ENCODE measurements around the gene ZNF200.
A peak's percentile ranks its signal among the peaks of the same experiment; 100 is the strongest.

Gene ZNF200

DNA sequence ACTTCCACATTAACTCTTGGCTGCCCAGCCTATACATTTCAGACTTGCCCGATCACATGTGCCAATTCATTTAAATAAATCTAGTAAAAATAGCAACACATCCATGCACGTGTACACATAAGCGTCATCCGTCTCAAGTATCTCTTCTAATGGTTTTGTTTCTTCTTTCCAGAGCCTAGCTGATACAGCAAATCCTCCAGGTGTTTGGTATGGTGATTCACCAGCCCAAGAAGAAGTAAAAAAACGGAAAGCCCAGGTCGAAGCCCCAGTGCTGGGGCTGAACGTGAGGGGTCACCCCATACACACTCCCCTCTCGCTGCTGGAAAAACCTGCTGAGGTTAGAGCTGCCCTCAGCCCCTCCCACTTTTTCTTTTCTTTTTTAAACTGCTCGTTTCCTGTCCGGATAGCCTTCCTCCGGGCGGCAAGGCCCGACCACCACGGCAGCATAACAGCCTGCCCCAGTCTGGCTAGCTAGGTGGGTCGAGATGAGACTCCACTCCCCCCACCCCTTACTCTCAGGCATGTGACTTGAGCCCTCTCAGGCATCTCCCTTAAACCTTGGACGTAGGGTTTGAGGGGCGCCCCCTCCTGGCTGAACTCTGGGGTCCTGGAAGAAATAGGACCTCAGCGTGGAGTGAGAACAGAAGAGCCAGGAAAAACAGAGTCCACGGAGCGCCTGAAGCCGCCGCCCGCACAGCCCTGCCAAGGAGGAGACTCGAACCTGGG is 60.9 kb downstream of the ZNF200 start:
- DNase-seq = peak; percentile 10
